Osteocyte (in vitro differentiated cells): ENCODE data around the gene MGARP. TPM values are rescaled to one million over a fixed set of nuclear protein-coding genes. Genes with fewer than 3 reads are reported as not detected.

Source experiments
- DNase-seq: peaks from one replicate; pipeline ENCODE4 v3.0.0; 2021; ENCODE audit warnings: mixed read lengths; ENCODE audit not compliant: unreplicated experiment; ENCODE audit errors: extremely low spot score
- H3K27ac Mint-ChIP-seq: one replicate; pipeline ENCODE4 v1.8.0; 2021; ENCODE audit warnings: mild to moderate bottlenecking, mixed read lengths; ENCODE audit not compliant: unreplicated experiment
- H3K27me3 Mint-ChIP-seq: one replicate; pipeline ENCODE4 v1.8.0; 2021; ENCODE audit warnings: mixed read lengths; ENCODE audit not compliant: unreplicated experiment
- H3K36me3 Mint-ChIP-seq: one replicate; pipeline ENCODE4 v1.8.0; 2021; ENCODE audit warnings: mixed read lengths; ENCODE audit not compliant: unreplicated experiment
- H3K4me1 Mint-ChIP-seq: one replicate; pipeline ENCODE4 v1.8.0; 2021; ENCODE audit warnings: mixed read lengths; ENCODE audit not compliant: unreplicated experiment
- H3K4me3 Mint-ChIP-seq: one replicate; pipeline ENCODE4 v1.8.0; 2021; ENCODE audit warnings: mild to moderate bottlenecking, moderate library complexity, mixed read lengths; ENCODE audit not compliant: unreplicated experiment
- H3K9me3 Mint-ChIP-seq: one replicate; pipeline ENCODE4 v1.8.0; 2021; ENCODE audit warnings: mixed read lengths; ENCODE audit not compliant: unreplicated experiment
- CTCF ChIP-seq: fragments of 200-600 bp; sonication (generic); IDR thresholded peaks from 2 replicates; pipeline ENCODE4 v1.5.0; 2021; ENCODE audit warnings: antibody characterized with exemption, mild to moderate bottlenecking, moderate library complexity
- total RNA-seq: library from RNA; stranded (reverse); gene quantifications from 2 replicates; pipeline ENCODE4 v1.2.1, GENCODE V29; 2021

MGARP gene
- total RNA-seq, 1 donor from 2014 or later, result 5.2 TPM

GRCh38 chr4:139253713-139254112 is 26.3 kb downstream of the MGARP start:
- Mint-ChIP-seq H3K4me1 (peaks cover 28% of the 10 kb centered on the region), H3K9me3 (no peaks in the 10 kb centered on the region), H3K27ac (no peak overlapping the region), H3K4me3 (no peak overlapping the region), H3K27me3 (no peaks in the 10 kb centered on the region), H3K36me3 (no peaks in the 10 kb centered on the region)
- DNase-seq, result no peak
- TF ChIP-seq CTCF, result no peak

GRCh38 chr4:139253046-139253445 is 27.0 kb downstream of the MGARP start:
- peaks cover 32% of the 10 kb centered on the region for H3K4me1 Mint-ChIP-seq
- no peaks in the 10 kb centered on the region for H3K9me3 Mint-ChIP-seq
- H3K36me3 Mint-ChIP-seq, result no peaks in the 10 kb centered on the region
- no peak for TF ChIP-seq CTCF
- no peak overlapping the region for H3K27ac Mint-ChIP-seq
- no peak overlapping the region for H3K4me3 Mint-ChIP-seq
- DNase-seq, result no peak
- no peaks in the 10 kb centered on the region for H3K27me3 Mint-ChIP-seq

- Mint-ChIP-seq H3K36me3 (no peaks in the 10 kb centered on the region), H3K4me3 (no peak overlapping the region), H3K27me3 (no peaks in the 10 kb centered on the region), H3K9me3 (no peaks in the 10 kb centered on the region), H3K27ac (no peak overlapping the region), H3K4me1 (peaks cover 46% of the 10 kb centered on the region)
- no peak for TF ChIP-seq CTCF
- no peak for DNase-seq
Measured at GRCh38 chr4:139247700-139248238, 32.3 kb downstream of the MGARP start.

GRCh38 chr4:139247241-139247640 is 32.8 kb downstream of the MGARP start:
- H3K9me3 Mint-ChIP-seq, result no peaks in the 10 kb centered on the region
- no peaks in the 10 kb centered on the region for H3K27me3 Mint-ChIP-seq
- H3K4me3 Mint-ChIP-seq, result no peak overlapping the region
- H3K27ac Mint-ChIP-seq, result no peak overlapping the region
- peaks cover 52% of the 10 kb centered on the region for H3K4me1 Mint-ChIP-seq
- no peaks in the 10 kb centered on the region for H3K36me3 Mint-ChIP-seq
- TF ChIP-seq CTCF, result no peak
- no peak for DNase-seq

GRCh38 chr4:139246166-139246565 is 33.9 kb downstream of the MGARP start:
- Mint-ChIP-seq H3K4me3 (no peak overlapping the region), H3K36me3 (no peaks in the 10 kb centered on the region), H3K9me3 (no peaks in the 10 kb centered on the region), H3K27me3 (no peaks in the 10 kb centered on the region), H3K4me1 (peaks cover 62% of the 10 kb centered on the region), H3K27ac (peak overlapping the region; percentile 89)
- no peak for DNase-seq
- no peak for TF ChIP-seq CTCF
